SK-N-SH (cell line): ENCODE results near the gene CDKN1B. TPM values are rescaled to one million over a fixed set of nuclear protein-coding genes. Genes with fewer than 3 reads are reported as not detected.

Experiments
- CTCF ChIA-PET: fragments of 300-600, 350-600 bp; formaldehyde crosslinking; extraction: SDS; loops from one replicate; lab custom pipeline; 2021; lab: Yijun Ruan, JAX
- POLR2A ChIA-PET: fragments of 350-600 bp; sonication (Branson Sonifier 250); formaldehyde crosslinking; extraction: SDS; loops from one replicate; lab custom pipeline; 2020; ENCODE audit warnings: antibody characterized with exemption, inconsistent platforms; lab: Yijun Ruan, JAX
- DNase-seq: peaks from one replicate; pipeline ENCODE4 v3.0.0; 2012
- H2AFZ ChIP-seq: fragments of 200-600 bp; sonication (generic); 2 replicates; pipeline ENCODE4 v1.8.1; 2016; ENCODE audit warnings: antibody characterized with exemption, mild to moderate bottlenecking, low read depth
- H3F3A ChIP-seq: fragments of 200-600 bp; sonication (generic); replicated peaks from 2 replicates; pipeline ENCODE3; 2016; ENCODE audit warnings: antibody characterized with exemption, mild to moderate bottlenecking; ENCODE audit not compliant: insufficient read depth
- H3K27ac ChIP-seq, 2 experiments: fragments of 200-500 bp in 1 of 2; fragments of 200-600 bp in 1 of 2; sonication (Bioruptor generic) in 1 of 2; sonication (generic), shearing (Covaris generic) in 1 of 2; 2 replicates each; pipeline versions ENCODE4 v1.5.1 to v1.6.1; 2014 to 2016; ENCODE audit warnings: low read depth in 2 of 2, inconsistent platforms in 1 of 2, low read length in 1 of 2, mild to moderate bottlenecking in 1 of 2, mixed read lengths in 1 of 2
- H3K27me3 ChIP-seq: fragments of 200-600 bp; sonication (generic), shearing (Covaris generic); 2 replicates; pipeline ENCODE4 v1.6.1; 2016; ENCODE audit warnings: mixed run types; ENCODE audit not compliant: insufficient read depth
- H3K36me3 ChIP-seq, 2 experiments: fragments of 200-500 bp in 1 of 2; fragments of 200-600 bp in 1 of 2; sonication (Bioruptor generic) in 1 of 2; sonication (generic) in 1 of 2; replicated peaks in 1 of 2; 2 replicates each; pipeline versions ENCODE3 to v1.5.1; 2014 to 2016; ENCODE audit warnings: low read length in 1 of 2, mild to moderate bottlenecking in 1 of 2; ENCODE audit not compliant: insufficient read depth in 2 of 2, control insufficient read depth in 1 of 2
- H3K4me1 ChIP-seq, 2 experiments: fragments of 200-500 bp in 1 of 2; fragments of 200-600 bp in 1 of 2; sonication (Bioruptor generic) in 1 of 2; sonication (generic), shearing (Covaris generic) in 1 of 2; 2 replicates each; pipeline versions ENCODE4 v1.5.1 to v1.6.1; 2014 to 2016; ENCODE audit warnings: low read depth in 1 of 2, low read length in 1 of 2, mixed run types in 1 of 2; ENCODE audit not compliant: insufficient read depth in 2 of 2, control insufficient read depth in 1 of 2
- H3K4me2 ChIP-seq: fragments of 200-600 bp; sonication (generic), shearing (Covaris generic); 2 replicates; pipeline ENCODE4 v1.6.1; 2017; ENCODE audit warnings: mixed run types
- H3K4me3 ChIP-seq, 2 experiments: fragments of 200-500 bp in 1 of 2; fragments of 200-600 bp in 1 of 2; sonication (Bioruptor generic) in 1 of 2; sonication (generic), shearing (Covaris generic) in 1 of 2; 2 replicates each; pipeline versions ENCODE4 v1.5.1 to v1.8.1; 2014 to 2016; ENCODE audit warnings: low read depth in 2 of 2, inconsistent platforms in 1 of 2, low read length in 1 of 2, mild to moderate bottlenecking in 1 of 2, mixed read lengths in 1 of 2, moderate library complexity in 1 of 2
- H3K79me2 ChIP-seq: fragments of 200-600 bp; sonication (generic); 2 replicates; pipeline ENCODE4 v1.8.1; 2017; ENCODE audit warnings: mild to moderate bottlenecking; ENCODE audit not compliant: insufficient read depth
- H3K9ac ChIP-seq: fragments of 200-600 bp; sonication (generic); 2 replicates; pipeline ENCODE4 v1.6.1; 2017; ENCODE audit warnings: mixed run types
- H3K9me2 ChIP-seq: fragments of 200-600 bp; sonication (generic); 2 replicates; pipeline ENCODE4 v1.6.1; 2017; ENCODE audit warnings: mixed run types
- H3K9me3 ChIP-seq: fragments of 200-600 bp; sonication (generic); 2 replicates; pipeline ENCODE4 v1.6.1; 2017; ENCODE audit warnings: mixed run types, mild to moderate bottlenecking, moderate library complexity
- H4K20me1 ChIP-seq: fragments of 200-600 bp; sonication (generic); 2 replicates; pipeline ENCODE4 v1.6.1; 2017; ENCODE audit warnings: mild to moderate bottlenecking, mixed run types; ENCODE audit not compliant: insufficient read depth
- EP300 ChIP-seq, 2 experiments: IDR thresholded peaks; 2 replicates each; pipeline versions ENCODE4 v1.4.0 to v1.6.1; 2012; ENCODE audit warnings: borderline replicate concordance in 1 of 2, low read depth in 1 of 2, low read length in 1 of 2
- EZH2phosphoT487 ChIP-seq: fragments of 200-600 bp; sonication (generic); IDR thresholded peaks from 2 replicates; pipeline ENCODE4 v1.6.1; 2017; ENCODE audit warnings: low read depth, mixed run types, mild to moderate bottlenecking, antibody characterized with exemption, moderate library complexity, borderline replicate concordance
- MEF2A ChIP-seq: IDR thresholded peaks from 2 replicates; pipeline ENCODE4 v1.4.0; 2012; ENCODE audit warnings: low read depth, borderline replicate concordance
- MXI1 ChIP-seq: IDR thresholded peaks from 2 replicates; pipeline ENCODE4 v1.6.1; 2012; ENCODE audit warnings: mild to moderate bottlenecking, low read depth, low read length, improper control_type of control experiment
- NRF1 ChIP-seq: IDR thresholded peaks from 2 replicates; pipeline ENCODE4 v1.6.1; 2012; ENCODE audit warnings: low read depth, mild to moderate bottlenecking, low read length
- POLR2AphosphoS5 ChIP-seq: IDR thresholded peaks from 2 replicates; pipeline ENCODE4 v1.6.1; 2012; ENCODE audit warnings: low read depth, low read length
- RAD21 ChIP-seq: IDR thresholded peaks from 2 replicates; pipeline ENCODE4 v1.6.1; 2012; ENCODE audit warnings: mild to moderate bottlenecking, low read length
- SIN3A ChIP-seq: IDR thresholded peaks from 2 replicates; pipeline ENCODE4 v1.6.1; 2012; ENCODE audit warnings: low read depth, mild to moderate bottlenecking, low read length, moderate library complexity, borderline replicate concordance
- SMC3 ChIP-seq: IDR thresholded peaks from 2 replicates; pipeline ENCODE4 v1.6.1; 2012; ENCODE audit warnings: low read depth, low read length, improper control_type of control experiment
- TCF12 ChIP-seq: IDR thresholded peaks from 2 replicates; pipeline ENCODE4 v1.4.0; 2012
- YY1 ChIP-seq: IDR thresholded peaks from 2 replicates; pipeline ENCODE4 v1.4.0; 2012; ENCODE audit warnings: low read depth, mild to moderate bottlenecking
- WGBS: methylation state at CpG from one replicate; pipeline ENCODE4 v1.1.6; 2017; ENCODE audit warnings: low lambda C conversion rate; 5-methylcytosine and 5-hydroxymethylcytosine counted together
- polyA plus RNA-seq, 3 experiments: library from polyadenylated mRNA; depleted of rRNA; stranded (reverse); fragments of >200 nt; gene quantifications; 2 replicates each; pipeline ENCODE4 v1.2.3, GENCODE V29; 2012
- TF ChIP-seq, protein P1 (sequence below): fragments of 150-350 bp; IDR thresholded peaks from 2 replicates; pipeline ENCODE4 v1.6.1; 2017; ENCODE audit warnings: antibody characterized with exemption, low read length, low read depth, borderline replicate concordance
- TF ChIP-seq, protein P2 (sequence below): IDR thresholded peaks from 2 replicates; pipeline ENCODE4 v1.4.0; 2012; ENCODE audit warnings: low read depth
- TF ChIP-seq, protein P3 (sequence below): IDR thresholded peaks from 2 replicates; pipeline ENCODE4; 2012
- TF ChIP-seq, protein P4 (sequence below): fragments of 200-600 bp; sonication (generic); IDR thresholded peaks from 2 replicates; pipeline ENCODE4 v1.6.1; 2017; ENCODE audit warnings: antibody characterized with exemption, mild to moderate bottlenecking, moderate library complexity

Gene CDKN1B
- polyA plus RNA-seq, 1 of the 3 experiments (the other 2 are of a cell fraction) = 9.2 TPM

DNA sequence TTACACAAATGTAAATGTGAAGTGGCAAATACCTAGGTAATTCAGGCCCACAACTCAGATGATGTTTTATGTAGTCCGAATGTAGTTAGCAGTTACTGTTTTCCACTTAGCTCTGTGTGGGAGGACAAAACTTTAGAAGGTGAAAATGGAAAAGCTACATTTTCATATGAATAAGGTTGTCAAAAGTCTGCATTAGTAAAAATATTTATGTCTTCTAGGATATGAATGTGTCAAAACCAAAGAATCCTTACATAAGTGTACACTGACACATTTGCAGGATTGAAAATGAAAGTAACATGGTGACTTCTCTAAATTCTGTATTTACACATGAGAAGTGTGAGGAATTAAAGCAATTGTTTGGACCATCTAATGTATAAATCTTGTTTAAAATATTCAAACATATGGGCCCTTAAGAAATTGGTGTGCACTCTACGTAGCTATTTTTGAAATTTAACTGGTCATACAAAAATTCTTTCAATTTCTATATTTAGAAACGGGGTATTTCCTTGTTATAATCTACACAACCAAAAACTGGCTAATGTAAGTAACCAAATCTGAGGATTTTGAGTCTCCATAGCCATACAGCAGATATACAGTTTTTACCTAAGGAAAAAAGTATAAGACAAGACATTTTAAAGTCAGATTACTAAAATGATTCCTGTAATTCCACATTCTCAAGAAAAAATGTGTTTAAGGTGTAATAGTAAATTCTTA, 5.4 kb downstream of the CDKN1B start:
- no peak for DNase-seq
- Histone ChIP-seq H3K4me1 (peaks cover 21 to 26% of the 10 kb centered on the region in 2 experiments; a peak in 3 of 4 replicates), H3K9me3 (no peaks in the 10 kb centered on the region), H3K9me2 (no peaks in the 10 kb centered on the region), H3K79me2 (peaks cover 86% of the 10 kb centered on the region), H3K9ac (peak overlapping the region; percentile 99), H4K20me1 (peaks cover 11% of the 10 kb centered on the region; the same call in 1 of the 2 replicates), H3K4me2 (peak overlapping the region; percentile 99), H3K27ac (peak overlapping the region; percentile 94 to 98), H2AFZ (no peak overlapping the region), H3K36me3 (peaks cover 35 to 40% of the 10 kb centered on the region in 2 experiments), H3F3A (peaks cover 35% of the 10 kb centered on the region), H3K4me3 (peak overlapping the region; percentile 62 to 81; a peak in 3 of 4 replicates), H3K27me3 (no peaks in the 10 kb centered on the region)
- TF ChIP-seq SIN3A = no peak
- no peak for TF ChIP-seq POLR2AphosphoS5
- no peak for TF ChIP-seq RAD21
- TF ChIP-seq, protein P1, sequence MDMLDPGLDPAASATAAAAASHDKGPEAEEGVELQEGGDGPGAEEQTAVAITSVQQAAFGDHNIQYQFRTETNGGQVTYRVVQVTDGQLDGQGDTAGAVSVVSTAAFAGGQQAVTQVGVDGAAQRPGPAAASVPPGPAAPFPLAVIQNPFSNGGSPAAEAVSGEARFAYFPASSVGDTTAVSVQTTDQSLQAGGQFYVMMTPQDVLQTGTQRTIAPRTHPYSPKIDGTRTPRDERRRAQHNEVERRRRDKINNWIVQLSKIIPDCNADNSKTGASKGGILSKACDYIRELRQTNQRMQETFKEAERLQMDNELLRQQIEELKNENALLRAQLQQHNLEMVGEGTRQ = no peak
- TF ChIP-seq, protein P2, sequence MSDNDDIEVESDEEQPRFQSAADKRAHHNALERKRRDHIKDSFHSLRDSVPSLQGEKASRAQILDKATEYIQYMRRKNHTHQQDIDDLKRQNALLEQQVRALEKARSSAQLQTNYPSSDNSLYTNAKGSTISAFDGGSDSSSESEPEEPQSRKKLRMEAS = no peak
- TF ChIP-seq SMC3 = no peak
- TF ChIP-seq MEF2A = no peak
- 0 out of 2 replicates have a peak, but pooled peaks have one; percentile 33 for TF ChIP-seq EZH2phosphoT487
- POLR2A ChIA-PET = no interaction called here
- WGBS = 2% methylated on average over 3 of the region's 3 CpGs
- CTCF ChIA-PET = interaction anchor here (1.2 to 3.9 kb wide), 4 partner anchors 14 to 67 kb away, joined by 3 to 28 read pairs (median 4); no protein-coding TSS in a partner anchor

DNA sequence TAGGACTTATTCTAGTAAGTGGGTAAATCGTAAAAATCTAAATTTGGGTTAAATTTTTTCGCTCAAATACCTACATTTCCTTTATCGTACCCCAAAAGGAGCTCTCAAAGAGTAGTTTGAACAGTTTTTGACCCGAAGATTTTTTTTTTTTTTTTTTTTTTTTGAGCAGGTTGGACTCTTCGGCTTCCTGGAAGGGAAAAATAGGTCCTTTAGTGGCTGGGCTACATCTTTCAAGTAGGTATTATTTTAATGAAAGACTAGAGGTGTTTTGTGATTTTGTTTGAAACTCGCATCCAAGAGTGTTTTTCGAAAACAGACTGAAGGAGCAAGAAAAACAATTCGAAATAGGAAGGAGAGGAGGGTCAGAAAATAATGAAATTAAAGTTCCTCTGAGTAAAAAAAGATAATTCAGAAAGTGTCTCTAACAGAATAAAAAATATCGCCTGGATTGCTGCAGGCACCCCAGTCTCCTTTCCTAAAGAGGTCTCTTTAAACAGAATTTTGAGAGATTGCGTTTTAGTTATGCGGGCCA, 6.0 kb downstream of the CDKN1B start:
- H3K27ac ChIP-seq = peak overlapping the region; percentile 94 to 98
- CTCF ChIA-PET = interaction anchor here (1.2 to 3.9 kb wide), 4 partner anchors 13 to 66 kb away, joined by 3 to 28 read pairs (median 4); no protein-coding TSS in a partner anchor
- H3K36me3 ChIP-seq = peaks cover 35 to 40% of the 10 kb centered on the region in 2 experiments
- POLR2A ChIA-PET = no interaction called here
- H3K4me2 ChIP-seq = peak overlapping the region; percentile 99
- peaks cover 86% of the 10 kb centered on the region for H3K79me2 ChIP-seq
- peak overlapping the region; percentile 99 for H3K9ac ChIP-seq
- peaks cover 35% of the 10 kb centered on the region for H3F3A ChIP-seq
- H3K4me1 ChIP-seq = peaks cover 21 to 26% of the 10 kb centered on the region in 2 experiments; a peak in 3 of 4 replicates
- no peaks in the 10 kb centered on the region for H3K9me2 ChIP-seq
- H4K20me1 ChIP-seq = peaks cover 10% of the 10 kb centered on the region; the same call in 1 of the 2 replicates
- H3K27me3 ChIP-seq = no peaks in the 10 kb centered on the region
- H3K9me3 ChIP-seq = no peaks in the 10 kb centered on the region
- TF ChIP-seq NRF1 (no peak), MEF2A (no peak), EP300 (IDR thresholded peaks at IDR 0.05; ENCODE audit: borderline replicate concordance in 1 of 2, low read depth in 1 of 2, low read length in 1 of 2) (no peak), SIN3A (no peak), YY1 (no peak), TCF12 (no peak), MXI1 (no peak)
- TF ChIP-seq, protein P3, sequence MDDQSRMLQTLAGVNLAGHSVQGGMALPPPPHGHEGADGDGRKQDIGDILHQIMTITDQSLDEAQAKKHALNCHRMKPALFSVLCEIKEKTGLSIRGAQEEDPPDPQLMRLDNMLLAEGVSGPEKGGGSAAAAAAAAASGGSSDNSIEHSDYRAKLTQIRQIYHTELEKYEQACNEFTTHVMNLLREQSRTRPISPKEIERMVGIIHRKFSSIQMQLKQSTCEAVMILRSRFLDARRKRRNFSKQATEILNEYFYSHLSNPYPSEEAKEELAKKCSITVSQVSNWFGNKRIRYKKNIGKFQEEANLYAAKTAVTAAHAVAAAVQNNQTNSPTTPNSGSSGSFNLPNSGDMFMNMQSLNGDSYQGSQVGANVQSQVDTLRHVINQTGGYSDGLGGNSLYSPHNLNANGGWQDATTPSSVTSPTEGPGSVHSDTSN = no peak
- TF ChIP-seq, protein P4, sequence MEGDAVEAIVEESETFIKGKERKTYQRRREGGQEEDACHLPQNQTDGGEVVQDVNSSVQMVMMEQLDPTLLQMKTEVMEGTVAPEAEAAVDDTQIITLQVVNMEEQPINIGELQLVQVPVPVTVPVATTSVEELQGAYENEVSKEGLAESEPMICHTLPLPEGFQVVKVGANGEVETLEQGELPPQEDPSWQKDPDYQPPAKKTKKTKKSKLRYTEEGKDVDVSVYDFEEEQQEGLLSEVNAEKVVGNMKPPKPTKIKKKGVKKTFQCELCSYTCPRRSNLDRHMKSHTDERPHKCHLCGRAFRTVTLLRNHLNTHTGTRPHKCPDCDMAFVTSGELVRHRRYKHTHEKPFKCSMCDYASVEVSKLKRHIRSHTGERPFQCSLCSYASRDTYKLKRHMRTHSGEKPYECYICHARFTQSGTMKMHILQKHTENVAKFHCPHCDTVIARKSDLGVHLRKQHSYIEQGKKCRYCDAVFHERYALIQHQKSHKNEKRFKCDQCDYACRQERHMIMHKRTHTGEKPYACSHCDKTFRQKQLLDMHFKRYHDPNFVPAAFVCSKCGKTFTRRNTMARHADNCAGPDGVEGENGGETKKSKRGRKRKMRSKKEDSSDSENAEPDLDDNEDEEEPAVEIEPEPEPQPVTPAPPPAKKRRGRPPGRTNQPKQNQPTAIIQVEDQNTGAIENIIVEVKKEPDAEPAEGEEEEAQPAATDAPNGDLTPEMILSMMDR = no peak
- WGBS = 5% methylated on average over 11 of the region's 11 CpGs
- peak overlapping the region; percentile 62 to 81 for H3K4me3 ChIP-seq
- no peak for DNase-seq
- no peak overlapping the region for H2AFZ ChIP-seq
